ENCODE data around the gene S100A16. TPM values are rescaled to one million over a fixed set of nuclear protein-coding genes. Genes with fewer than 3 reads are reported as not detected.
A peak's percentile ranks its signal among the peaks of the same experiment; 100 is the strongest.

Gene S100A16
- total and polyA plus RNA-seq, 9 of the 15 experiments (the other 6 are each of a cell fraction or from before 2014, with no cell fraction given) = 1.6 to 6.9 (median 4.3) TPM

- TF ChIP-seq ARID4B (CRISPR knock-in tag; IDR thresholded peaks at IDR 0.05) (no peak), VEZF1 (CRISPR knock-in tag; IDR thresholded peaks at IDR 0.05) (no peak; the same call in 1 of the 2 replicates), CREB3L1 (IDR thresholded peaks at IDR 0.05; ENCODE audit: borderline replicate concordance, low read depth) (0 out of 2 replicates have a peak, but pooled peaks have one; percentile 30)
These were observed 44.4 kb downstream of the S100A16 start (continued) for GRCh38 chr1:153568367-153569099.

Measured in K562 (cell line).